Measurements from ENCODE around the gene DPYD.

The DPYD gene

DNA sequence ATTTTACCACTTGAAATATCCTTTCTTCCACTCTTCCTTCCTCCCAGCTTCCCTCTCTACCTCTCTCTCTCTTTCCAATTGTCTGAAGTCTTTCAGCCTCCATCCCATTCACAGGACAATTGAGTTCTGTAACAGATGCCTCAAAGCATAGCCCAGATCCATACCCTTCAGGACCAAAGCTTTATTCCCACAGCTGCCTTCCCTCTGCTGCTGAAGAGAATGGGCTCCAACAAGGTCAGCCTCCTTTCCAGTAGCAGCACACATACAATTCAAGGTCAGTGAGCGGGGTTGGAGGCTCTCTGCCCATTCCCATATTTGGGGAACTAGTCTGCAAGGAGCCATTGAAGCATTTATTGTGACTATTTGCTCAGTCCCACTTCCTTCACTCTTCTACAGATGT is 179.9 kb downstream of the DPYD start:
- no peak for DNase-seq

DNA sequence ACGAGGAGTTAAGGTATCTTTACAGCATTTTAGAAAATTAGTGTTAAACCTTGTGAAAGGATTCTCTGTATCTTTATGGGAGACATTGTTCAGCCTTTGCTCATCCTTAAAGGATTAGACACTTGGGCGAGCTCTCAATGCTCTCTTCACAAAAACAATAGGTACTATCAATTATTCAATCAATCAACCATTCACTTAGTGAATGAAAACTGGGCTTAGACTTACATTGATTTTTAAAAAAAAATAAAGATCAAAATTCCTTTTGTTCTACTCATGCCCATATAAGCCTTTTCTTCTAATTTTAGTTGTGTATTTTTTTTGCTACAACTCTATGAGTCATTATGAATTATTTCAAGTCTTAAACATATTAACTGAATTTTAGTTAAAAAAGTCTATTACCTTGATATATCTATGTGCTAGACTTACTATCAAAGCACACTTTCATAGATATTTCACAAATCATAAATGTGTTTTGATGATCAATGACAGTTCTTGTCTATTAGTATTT is 181.2 kb downstream of the DPYD start:
- no peak for DNase-seq
- in situ Hi-C loops (cut with MboI; ENCODE audit: low pct_unique_long_range_greater_than_20kb, low sequenced_read_pairs) = no loop called here

More for the DNA sequence above, 179.9 kb downstream of the DPYD start:
- in situ Hi-C loops (cut with MboI; ENCODE audit: low pct_unique_long_range_greater_than_20kb, low sequenced_read_pairs) = no loop called here

DNA sequence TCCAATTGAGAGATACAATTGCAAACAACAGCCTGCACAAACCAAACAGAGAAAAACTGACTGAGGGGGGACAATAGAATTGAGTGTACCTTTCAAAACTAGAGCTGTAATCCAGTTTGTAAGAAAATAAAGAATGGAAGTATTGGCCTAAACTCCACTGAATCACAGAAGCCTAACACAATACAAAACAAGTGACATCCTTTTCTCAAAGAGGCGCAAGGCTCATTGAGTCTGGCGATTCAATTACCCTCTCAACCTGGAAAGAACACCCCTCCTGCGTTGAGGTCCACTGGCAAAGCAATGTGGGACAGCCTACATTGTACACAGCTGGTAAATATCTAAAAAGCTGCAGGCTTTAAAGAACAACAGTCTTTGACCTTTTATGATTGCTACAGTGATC is 182.6 kb downstream of the DPYD start:
- no peak for DNase-seq
- in situ Hi-C loops (cut with MboI; ENCODE audit: low pct_unique_long_range_greater_than_20kb, low sequenced_read_pairs) = no loop called here

DNA sequence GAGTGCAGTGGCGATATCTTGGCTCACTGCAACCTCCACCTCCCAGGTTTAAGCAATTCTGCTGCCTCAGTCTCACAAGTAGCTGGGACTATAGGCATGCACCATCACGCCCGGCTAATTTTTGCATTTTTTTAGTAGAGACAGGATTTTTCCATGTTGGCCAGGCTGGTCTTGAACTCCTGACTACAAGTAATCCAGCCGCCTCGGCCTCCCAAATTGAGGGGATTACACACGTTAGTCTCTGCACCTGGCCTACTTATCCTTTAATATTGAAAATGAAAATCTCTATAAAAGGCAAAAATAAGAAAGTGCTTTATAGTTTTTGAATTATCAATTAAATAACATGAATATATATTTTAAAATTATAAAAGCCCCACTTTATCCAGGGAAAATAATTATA is 190.6 kb downstream of the DPYD start:
- in situ Hi-C loops (cut with MboI; ENCODE audit: low pct_unique_long_range_greater_than_20kb, low sequenced_read_pairs) = no loop called here
- no peak for DNase-seq

DNA sequence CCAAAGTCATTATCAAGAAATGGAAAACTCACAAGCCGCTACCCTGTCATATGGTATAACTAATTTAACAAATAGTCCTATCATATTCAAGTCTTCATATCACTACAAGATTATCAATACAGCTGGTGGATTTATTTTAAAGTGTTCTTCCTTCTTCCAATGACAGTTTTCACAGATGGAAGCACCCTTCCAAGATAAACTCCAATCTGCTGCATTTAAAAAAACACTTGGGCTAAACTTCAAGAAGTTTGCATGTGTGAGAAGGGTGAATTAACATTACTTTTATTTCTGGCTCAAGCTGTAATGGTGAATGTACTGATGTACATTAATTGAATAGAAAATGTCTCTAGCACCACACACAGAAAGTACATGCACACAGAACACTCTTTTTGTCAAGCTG is 192.4 kb downstream of the DPYD start:
- DNase-seq = no peak
- in situ Hi-C loops (cut with MboI; ENCODE audit: low pct_unique_long_range_greater_than_20kb, low sequenced_read_pairs) = no loop called here

DNA sequence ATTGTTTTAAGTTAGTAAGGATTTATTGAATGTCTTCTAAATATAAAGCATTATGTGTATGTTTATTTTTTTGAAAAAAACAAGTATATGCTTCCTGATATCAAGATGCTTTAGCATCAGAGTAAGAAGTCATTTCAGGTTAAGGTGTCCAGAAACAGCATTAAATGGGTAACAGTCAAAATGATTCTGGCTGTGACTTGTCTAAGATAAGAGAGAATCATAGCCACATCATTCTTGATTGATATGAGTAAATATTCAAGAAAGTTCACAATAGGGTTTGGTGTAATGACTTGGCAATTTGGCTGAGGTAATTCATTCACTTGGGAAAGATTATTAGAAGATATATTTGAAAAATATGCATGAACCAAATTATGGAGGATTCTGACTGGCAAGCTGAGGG is 193.8 kb downstream of the DPYD start:
- in situ Hi-C loops (cut with MboI; ENCODE audit: low pct_unique_long_range_greater_than_20kb, low sequenced_read_pairs) = no loop called here

DNA sequence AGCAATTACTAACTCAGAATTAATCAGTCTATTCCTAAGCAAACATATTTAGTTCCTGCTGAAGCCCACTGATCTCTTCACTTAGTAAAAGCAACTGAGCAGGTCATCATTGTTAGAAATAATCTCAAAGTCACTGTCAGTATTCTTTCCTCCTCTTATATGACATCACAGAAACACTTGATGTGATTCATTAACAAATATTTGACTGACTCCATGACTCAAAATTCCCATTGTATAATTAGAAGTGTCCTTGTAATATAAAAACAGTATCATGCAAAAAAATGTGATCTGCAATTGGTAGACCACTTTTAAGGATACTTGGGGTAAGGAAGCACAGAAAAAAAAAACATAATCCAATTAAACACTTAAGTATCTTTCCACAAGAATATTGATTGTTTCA is 194.4 kb downstream of the DPYD start:
- in situ Hi-C loops (cut with MboI; ENCODE audit: low pct_unique_long_range_greater_than_20kb, low sequenced_read_pairs) = no loop called here
- DNase-seq = no peak

More for the DNA sequence above, 193.8 kb downstream of the DPYD start:
- DNase-seq = no peak

DNA sequence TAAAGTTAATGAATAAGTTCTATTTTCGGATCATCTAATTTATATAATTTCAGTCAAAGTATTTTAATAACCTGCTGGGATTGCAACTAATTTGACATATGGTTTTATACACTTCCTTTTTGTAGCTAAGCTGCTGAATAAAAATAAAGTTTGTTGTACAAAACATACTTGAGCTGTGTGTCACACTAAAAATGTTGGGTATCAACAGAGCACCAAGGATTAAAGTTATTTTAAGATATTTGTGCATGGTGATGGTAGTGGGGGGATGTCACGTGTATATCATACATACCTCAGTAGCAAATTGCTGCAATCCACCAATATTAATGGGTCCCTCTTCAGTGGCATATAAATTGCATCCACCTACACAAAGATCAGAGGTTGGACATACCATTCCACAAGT is 199.6 kb downstream of the DPYD start:
- no peak for DNase-seq
- in situ Hi-C loops (cut with MboI; ENCODE audit: low pct_unique_long_range_greater_than_20kb, low sequenced_read_pairs) = no loop called here

DNA sequence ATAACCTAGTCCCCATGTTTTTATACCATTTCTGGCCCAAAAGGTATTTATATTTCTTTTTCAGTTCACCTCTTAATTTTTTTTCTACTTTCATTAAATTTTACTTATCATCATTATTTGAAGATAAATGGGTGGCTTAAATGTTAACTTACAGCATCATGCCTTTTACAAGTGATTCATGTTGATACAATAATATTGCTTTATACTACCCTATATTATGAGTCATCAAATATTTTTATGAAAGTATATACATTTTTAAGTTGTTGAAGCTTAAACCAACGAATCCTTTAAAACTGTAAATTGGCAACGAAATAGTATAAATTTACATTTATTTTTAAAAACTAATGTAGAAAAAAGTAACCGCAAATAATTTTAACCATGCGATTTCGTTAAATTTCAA is 207.9 kb downstream of the DPYD start:
- in situ Hi-C loops (cut with MboI; ENCODE audit: low pct_unique_long_range_greater_than_20kb, low sequenced_read_pairs) = no loop called here
- no peak for DNase-seq

DNA sequence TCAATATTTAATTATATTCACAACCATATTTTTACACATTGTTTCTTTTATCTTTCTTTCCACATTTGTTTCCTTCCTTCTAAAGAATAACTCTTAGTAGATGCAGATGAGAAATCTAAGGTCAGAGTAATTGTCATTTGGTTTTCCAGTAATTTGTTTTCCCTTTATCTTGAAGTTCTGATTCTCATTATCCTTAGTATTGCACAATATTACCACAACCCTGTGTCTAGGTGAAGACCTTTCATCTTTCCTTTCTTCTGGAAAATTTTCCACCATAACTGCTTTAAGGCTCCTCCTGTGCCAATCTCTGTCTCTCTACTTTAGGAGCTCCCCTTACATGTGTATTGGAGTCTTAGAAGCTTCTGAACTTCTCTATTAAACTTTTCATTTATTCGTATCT is 209.0 kb downstream of the DPYD start:
- no peak for DNase-seq
- in situ Hi-C loops (cut with MboI; ENCODE audit: low pct_unique_long_range_greater_than_20kb, low sequenced_read_pairs) = no loop called here

DNA sequence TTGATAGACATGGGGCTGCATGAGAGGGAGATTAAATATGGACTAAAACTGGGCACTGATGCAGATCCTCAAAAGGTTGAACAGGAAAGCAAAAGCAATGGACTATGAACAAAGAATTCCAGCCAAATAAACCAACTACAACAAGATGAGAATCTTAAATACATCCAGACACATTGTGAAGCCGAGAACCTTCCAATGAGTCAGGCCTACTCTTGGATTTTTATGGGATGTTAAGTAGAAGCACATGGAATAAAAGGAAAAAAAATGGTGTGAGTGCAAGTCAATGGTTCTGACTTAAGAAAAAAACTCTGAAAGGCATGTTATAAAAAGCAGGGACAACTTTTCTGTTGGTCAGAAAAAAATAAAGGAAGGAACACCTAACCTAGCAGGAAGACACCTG is 227.2 kb downstream of the DPYD start:
- DNase-seq = no peak
- in situ Hi-C loops (cut with MboI; ENCODE audit: low pct_unique_long_range_greater_than_20kb, low sequenced_read_pairs) = no loop called here

DNA sequence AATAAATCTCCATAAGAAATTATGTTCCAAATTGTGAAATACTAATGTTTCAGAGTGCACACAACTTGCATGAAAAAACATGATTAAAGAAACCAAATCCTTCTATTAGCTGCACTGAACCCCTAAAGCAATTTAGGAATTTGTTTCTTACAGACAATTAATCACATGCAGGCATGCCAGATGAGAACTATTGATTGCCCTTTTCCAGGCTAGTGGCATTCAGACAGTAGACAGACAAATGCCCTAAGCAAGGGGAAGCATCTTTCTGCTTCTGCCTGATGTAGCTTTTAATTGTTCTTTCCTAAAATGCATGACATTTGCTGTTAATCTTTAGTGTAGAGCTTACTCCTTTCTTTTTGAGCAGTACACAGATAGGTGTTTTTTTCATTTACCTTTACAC is 229.5 kb downstream of the DPYD start:
- DNase-seq = no peak
- in situ Hi-C loops (cut with MboI; ENCODE audit: low pct_unique_long_range_greater_than_20kb, low sequenced_read_pairs) = no loop called here

DNA sequence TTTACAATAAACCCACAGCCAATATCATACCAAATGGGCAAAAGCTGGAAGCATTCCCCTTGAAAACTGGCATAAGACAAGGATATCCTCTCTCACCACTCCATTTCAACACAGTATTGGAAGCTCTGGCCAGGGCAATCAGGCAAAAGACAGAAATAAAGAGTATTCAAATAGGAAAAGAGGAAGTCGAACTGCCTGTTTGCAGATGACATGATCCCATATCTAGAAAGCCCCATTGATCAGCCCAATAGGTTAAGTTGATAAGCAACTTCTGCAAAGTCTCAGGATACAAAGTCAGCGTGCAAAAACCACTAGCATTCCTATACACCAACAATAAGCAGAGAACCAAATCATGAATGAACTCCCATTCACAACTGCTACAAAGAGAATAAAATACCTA is 235.5 kb downstream of the DPYD start:
- DNase-seq = no peak
- in situ Hi-C loops (cut with MboI; ENCODE audit: low pct_unique_long_range_greater_than_20kb, low sequenced_read_pairs) = no loop called here

DNA sequence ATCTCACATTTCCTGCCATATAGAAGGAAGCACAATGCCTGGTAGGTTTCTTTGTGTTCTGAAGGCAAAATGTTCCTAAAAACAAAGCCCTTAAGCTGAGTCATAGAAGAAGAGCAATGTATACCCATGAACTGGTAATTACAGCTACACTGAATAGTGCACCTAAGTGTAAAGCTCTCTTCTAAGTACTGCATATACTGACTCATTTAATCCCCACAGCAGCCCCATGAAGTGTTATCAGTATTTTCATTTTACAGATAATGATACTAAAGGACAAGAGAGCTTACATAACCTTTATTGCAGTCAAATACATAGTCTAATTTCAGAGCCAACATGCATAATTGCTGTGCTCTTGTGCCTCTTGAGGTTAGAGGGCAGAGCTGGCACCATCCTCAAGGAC is 239.9 kb downstream of the DPYD start:
- in situ Hi-C loops (cut with MboI; ENCODE audit: low pct_unique_long_range_greater_than_20kb, low sequenced_read_pairs) = no loop called here
- DNase-seq = no peak

DNA sequence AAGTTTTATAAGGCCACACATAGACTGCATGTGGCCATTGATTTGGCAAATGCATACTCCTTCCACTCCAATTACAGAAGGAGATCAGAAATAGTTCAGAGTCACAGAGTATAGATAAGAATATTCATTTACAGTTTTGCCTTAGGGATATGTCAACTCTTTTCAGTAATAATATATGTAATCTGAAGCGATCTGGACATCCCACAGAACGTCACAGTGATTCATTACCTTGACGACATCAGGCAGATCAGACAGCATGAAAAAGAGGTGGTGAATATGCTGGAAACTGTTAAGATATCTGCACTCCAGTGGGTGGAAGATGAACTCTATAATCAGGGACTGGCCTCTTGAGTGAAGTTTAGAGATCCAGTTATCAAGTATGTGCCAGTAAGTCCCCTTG is 240.4 kb downstream of the DPYD start:
- in situ Hi-C loops (cut with MboI; ENCODE audit: low pct_unique_long_range_greater_than_20kb, low sequenced_read_pairs) = no loop called here
- no peak for DNase-seq

DNA sequence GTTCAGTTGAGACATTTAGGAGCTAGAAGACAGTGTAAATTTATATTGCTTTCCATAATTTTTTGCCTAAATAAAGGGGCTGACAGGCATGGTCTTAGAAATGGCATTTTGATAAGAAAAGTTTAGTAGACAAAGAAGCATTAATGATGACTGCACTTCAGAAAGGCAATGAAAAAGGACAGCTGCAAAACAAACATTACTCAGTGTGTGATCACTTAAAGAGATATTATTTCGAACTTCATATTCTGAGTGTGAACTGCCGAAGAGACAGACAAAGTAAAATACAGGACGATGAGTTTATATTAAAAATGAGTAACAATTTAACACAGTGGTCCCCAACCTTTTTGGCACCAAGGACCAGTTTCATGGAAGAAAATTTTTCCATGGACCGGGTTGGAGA is 243.1 kb downstream of the DPYD start:
- in situ Hi-C loops (cut with MboI; ENCODE audit: low pct_unique_long_range_greater_than_20kb, low sequenced_read_pairs) = no loop called here
- no peak for DNase-seq

DNA sequence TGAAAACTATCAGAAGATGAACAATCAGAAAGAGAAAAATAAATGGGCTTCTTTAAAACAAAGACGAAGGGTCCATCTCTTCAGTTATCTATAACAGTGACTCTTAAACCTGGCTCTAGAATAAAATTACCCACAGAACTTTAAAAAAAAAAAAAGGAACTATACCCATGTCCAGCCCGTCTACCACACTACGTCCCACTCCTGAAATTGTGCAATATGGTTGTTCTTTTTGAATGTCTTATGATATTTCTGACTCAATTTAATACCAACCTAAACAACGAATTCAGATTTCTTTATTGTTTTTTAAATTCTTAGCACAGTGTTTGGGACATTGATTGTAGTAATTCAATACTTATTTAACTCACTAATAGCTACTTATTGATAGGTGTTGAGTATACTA is 246.3 kb downstream of the DPYD start:
- in situ Hi-C loops (cut with MboI; ENCODE audit: low pct_unique_long_range_greater_than_20kb, low sequenced_read_pairs) = no loop called here
- no peak for DNase-seq

DNA sequence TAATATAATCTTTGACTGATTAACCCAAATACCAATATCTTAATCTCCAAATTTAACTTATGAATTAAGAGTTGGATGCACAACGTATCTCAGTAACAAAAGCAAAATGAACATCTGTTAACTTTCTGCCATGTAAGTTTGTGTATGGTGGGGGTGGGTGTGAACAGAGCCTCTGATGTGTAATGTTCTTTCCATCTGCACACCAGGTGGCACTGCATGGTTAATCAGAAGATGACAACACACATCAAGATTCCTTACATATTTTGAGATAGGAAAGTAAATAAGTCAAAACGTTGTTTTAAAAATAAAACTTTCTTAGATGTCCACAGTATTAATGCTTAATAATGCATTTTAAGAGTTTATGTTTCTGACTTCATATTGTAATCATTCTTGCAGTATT is 251.9 kb downstream of the DPYD start:
- no peak for DNase-seq
- in situ Hi-C loops (cut with MboI; ENCODE audit: low pct_unique_long_range_greater_than_20kb, low sequenced_read_pairs) = no loop called here

DNA sequence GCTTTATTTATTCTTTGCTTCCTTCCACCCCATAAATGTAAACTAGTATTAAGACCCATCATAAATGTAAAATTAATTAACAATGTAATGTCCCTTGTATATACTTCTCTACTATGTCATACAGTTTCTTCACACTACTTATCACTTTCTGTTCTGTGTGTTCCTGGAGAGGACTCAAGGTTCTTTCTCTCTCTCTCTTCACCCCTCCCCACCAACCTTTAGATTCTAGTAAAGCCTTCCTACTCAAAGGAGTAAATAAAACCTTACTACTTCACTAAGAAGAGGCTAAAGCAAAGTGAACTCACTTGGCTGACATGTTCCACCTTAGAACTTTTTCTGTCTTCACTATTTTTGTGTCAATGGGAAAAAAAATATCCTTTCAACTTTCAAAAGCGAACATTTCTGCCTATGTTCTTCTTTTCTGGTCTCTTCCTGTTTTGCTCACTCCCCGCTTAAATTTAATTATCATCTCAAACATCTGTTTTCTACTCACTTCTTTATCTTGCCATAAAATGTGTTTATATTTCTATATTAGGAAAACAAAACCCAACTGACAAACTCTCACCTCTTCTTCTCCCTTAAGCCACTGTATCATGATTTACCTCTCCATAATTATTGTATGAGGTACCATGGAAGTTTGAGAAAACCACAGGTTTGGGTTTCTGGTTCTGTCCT is 260.3 kb downstream of the DPYD start:
- in situ Hi-C loops (cut with MboI; ENCODE audit: low pct_unique_long_range_greater_than_20kb, low sequenced_read_pairs) = no loop called here
- DNase-seq = peak; percentile 12

DNA sequence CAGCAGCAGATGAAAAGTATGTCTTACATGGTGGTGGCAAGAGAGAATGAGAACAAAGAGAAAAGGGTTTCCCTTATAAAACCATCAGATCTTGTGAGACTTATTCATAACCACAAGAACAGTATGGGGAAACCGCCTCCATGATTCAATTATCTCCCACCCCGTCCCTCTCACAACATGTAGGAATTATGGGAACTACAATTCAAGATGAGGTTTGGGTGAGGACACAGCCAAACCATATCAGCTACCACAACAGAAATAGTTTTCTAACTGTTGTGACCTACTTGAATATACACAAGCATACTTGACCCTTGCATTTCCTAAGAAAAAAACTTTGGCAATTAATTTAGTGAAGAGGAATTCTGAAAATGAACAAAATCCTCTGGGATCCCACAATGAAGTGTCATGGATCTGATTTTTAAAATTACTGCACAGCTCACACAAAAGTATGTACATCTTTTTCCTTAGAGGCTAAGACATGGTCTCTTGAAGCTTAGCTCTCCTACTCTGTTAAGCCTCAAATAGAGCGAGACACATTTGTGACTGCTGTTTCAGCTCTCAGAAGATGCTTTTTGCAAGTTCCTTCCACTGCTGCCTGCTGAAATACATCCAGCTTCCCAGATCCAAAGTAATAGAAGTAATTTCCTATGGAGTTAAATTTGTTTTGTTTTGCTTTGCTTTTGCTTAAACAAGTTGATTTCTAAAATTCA is 265.8 kb downstream of the DPYD start:
- no peak for DNase-seq
- in situ Hi-C loops (cut with MboI; ENCODE audit: low pct_unique_long_range_greater_than_20kb, low sequenced_read_pairs) = no loop called here

DNA sequence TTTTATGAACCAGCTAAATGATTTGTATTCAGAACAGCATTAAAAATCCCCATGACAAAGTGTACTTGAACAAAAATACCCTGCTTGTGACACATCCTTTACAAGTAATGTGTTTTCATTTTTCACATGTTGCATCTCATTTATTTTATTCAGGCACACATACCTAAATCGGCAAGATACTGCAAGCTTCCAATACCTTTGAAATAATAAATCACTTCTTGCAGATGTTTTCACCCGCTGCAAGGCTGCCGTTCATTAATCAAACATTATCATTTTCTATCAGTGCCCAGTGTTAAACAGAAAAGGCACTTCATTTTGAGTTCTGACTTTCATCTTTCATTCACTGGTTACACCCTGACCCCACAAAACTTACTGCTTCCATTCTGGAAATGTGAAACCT is 269.6 kb downstream of the DPYD start:
- in situ Hi-C loops (cut with MboI; ENCODE audit: low pct_unique_long_range_greater_than_20kb, low sequenced_read_pairs) = no loop called here
- no peak for DNase-seq
